ENCODE data around the gene CSMD2.

CSMD2 gene

DNA sequence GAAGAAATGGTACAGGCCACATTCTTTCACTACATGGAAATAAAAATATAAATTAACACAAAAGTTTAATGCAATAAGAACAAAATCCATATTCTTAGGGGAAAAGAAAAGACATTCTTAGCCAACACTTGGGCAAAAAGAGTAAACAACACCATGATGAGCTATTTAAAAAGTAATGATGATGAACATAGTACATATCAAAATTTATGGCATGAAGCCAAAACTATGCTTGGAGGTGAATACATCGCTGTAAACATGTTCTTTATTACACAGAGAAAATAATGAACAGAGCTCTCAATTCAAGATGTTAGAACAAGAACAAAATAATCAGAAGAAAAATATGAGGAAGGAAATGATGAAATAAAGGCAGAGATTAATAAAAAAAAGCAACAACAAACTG, 534.3 kb downstream of the CSMD2 start:
- H3K4me3 ChIP-seq (ENCODE audit: low read depth, low read length): no peak overlapping the region
- TF ChIP-seq, protein P1, sequence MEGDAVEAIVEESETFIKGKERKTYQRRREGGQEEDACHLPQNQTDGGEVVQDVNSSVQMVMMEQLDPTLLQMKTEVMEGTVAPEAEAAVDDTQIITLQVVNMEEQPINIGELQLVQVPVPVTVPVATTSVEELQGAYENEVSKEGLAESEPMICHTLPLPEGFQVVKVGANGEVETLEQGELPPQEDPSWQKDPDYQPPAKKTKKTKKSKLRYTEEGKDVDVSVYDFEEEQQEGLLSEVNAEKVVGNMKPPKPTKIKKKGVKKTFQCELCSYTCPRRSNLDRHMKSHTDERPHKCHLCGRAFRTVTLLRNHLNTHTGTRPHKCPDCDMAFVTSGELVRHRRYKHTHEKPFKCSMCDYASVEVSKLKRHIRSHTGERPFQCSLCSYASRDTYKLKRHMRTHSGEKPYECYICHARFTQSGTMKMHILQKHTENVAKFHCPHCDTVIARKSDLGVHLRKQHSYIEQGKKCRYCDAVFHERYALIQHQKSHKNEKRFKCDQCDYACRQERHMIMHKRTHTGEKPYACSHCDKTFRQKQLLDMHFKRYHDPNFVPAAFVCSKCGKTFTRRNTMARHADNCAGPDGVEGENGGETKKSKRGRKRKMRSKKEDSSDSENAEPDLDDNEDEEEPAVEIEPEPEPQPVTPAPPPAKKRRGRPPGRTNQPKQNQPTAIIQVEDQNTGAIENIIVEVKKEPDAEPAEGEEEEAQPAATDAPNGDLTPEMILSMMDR (IDR thresholded peaks at IDR 0.05; ENCODE audit: borderline replicate concordance, insufficient read depth, low read depth, low read length): no peak

DNA sequence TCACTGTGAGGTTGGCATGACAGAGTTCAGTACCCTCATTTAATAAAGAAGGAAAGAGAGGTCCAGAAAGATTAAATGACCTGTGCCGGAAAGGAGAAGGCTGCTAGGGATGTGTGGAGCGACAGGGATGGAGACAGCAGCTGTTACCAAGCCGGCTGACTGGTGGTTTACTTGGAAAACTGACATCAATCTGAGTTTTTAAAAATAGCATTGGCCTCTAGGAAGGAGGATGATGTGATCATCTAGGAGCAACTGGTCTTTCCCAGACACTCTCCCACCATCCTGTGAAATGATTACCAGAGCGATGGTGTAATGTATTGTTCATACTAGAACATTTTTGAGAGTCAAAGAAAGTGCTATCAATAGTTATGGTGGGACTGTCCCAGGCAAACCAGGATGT, 538.2 kb downstream of the CSMD2 start:
- H3K4me3 ChIP-seq (ENCODE audit: low read depth, low read length): no peak overlapping the region
- TF ChIP-seq, protein P1 (IDR thresholded peaks at IDR 0.05; ENCODE audit: borderline replicate concordance, insufficient read depth, low read depth, low read length): no peak

DNA sequence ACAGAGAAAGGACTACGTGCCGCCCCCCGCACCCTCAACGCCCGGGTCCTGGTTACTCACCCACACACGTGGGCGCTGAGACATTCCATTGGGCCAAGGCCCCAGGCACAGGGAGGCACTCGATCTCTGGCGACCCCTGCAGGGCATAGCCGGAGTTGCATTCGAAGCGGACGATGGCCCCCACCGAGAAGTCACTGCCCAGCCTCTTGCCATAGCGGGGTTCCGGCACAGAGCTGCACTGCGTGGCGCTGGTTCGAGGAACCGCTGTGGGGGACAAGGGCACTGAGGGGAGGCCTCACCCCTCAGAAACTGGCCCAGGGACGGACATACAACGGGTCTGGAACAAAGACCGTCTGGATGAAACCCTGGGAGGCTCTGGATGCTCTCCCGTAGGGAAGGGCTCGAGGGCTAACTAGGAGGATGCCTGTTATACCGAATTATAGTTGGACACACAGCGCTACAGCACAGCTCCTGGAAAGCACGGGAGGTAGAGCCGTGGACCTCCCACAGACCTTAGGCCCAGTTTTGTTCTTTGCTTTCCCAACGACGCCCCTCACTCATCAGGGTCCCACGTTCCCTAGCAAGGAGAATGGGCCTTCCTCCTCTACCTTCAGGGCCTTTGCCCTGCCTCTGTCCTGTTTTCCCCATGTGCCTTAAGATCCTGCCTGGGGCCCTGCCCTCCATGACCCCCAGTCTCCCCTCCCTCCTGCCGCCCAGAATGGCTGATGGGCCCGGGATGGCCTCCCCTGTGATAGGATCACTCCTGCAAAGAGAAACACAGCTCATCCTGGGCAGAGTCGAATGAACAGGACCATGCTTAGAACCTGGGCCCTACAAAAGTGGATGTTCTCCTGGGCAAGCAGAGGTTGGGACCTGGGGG, 539.8 kb downstream of the CSMD2 start:
- no peak overlapping the region for H3K4me3 ChIP-seq (ENCODE audit: low read depth, low read length)
- TF ChIP-seq, protein P1 (IDR thresholded peaks at IDR 0.05; ENCODE audit: borderline replicate concordance, insufficient read depth, low read depth, low read length): peak; percentile 77

DNA sequence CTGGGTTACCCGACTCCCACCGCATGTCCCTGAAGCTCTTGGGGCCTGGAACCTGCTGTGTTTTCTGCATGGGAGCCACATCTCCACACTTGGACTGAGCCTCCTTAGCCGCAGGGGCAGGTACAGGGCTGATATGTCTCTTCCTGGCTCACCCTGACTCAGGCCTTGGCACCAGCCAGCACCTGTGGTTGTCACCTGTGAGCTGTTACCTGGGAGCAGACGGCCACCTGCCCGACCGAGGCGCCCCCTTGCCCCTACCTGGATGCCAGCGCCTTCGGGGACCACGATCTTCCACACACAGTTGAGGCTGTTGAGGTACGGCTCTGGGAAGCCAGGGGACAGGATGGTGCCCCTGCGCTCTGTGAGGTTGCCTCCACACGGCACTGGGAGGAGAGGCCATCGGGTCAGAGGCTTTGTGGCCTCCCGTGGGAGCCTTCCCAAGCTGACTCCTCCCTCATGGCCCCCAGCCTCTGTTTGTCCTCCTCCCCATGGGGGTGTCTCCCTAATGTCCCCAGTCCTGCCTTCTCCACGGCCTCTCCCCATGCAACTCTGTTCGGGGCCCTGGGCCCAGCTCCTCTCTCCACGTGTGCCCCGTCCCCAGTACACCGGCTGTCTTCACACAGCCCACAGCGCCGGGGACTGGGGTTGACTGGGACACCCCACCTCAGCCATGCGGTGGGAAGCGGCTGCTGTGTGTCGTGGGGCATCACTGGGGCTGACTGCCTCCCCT, 540.6 kb downstream of the CSMD2 start:
- TF ChIP-seq, protein P1 (IDR thresholded peaks at IDR 0.05; ENCODE audit: borderline replicate concordance, insufficient read depth, low read depth, low read length): no peak
- no peak overlapping the region for H3K4me3 ChIP-seq (ENCODE audit: low read depth, low read length)

DNA sequence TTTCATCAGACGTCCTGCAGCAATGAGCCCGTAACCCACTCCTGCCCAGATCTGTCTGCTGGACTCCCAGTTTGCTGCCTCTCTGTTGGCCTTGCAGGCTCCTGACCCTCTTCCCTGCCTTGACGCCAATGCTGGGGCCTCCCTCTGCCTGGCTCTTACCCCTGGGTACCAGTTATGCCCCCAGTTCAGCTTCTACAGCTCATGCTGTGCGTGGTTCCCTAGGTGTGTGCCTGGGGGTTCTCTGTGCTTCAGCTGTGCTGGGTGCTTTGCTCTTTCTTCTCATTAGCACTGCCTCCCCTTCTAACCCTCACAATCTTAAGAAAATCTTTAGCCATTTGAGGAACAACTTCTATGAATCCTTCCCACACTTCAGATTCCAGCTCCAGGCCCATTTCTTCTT, 541.2 kb downstream of the CSMD2 start:
- TF ChIP-seq, protein P1 (IDR thresholded peaks at IDR 0.05; ENCODE audit: borderline replicate concordance, insufficient read depth, low read depth, low read length): no peak
- H3K4me3 ChIP-seq (ENCODE audit: low read depth, low read length): no peak overlapping the region

DNA sequence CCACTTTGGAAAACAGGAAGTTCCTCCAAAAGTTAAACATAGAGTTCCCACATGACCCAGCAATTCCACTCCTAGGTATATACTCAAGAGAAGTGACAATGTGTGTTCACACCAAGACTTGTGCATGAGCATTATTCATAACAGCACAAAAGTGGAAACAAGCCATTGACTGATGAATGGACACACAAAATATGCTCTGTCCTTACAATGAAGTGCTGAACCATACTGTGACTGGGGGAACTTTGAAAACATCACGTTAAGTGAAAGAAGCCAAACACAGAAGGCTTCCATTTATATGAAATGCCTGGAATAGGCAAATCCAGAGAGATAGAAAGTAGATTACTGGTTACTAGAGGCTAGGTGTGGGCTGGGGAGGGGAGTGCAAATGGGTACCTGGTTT, 542.3 kb downstream of the CSMD2 start:
- TF ChIP-seq, protein P1 (IDR thresholded peaks at IDR 0.05; ENCODE audit: borderline replicate concordance, insufficient read depth, low read depth, low read length): no peak
- H3K4me3 ChIP-seq (ENCODE audit: low read depth, low read length): no peak overlapping the region

All from GM12875 (cell line).